Naive thymus-derived CD8-positive, alpha-beta T cell (primary cell): Measurements from ENCODE around the gene LRRC56. TPM values are rescaled to one million over a fixed set of nuclear protein-coding genes. Genes with fewer than 3 reads are reported as not detected.
A peak's percentile ranks its signal among the peaks of the same experiment; 100 is the strongest.

Source experiments
- ATAC-seq, 2 donors: fragments of 150-1000 bp; cut with Tn5 transposase in 1 of 2; sonication (Bioruptor Pico), chemical (Tn5 transposase) in 1 of 2; 1 replicate in 1 of 2; 2 replicates in 1 of 2; pipeline ENCODE4 v1.10.0; 2021; ENCODE audit warnings: mild to moderate bottlenecking in 2 of 2, moderate library complexity in 2 of 2
- POLR2A ChIA-PET: fragments of 350-600 bp; sonication (Branson Sonifier 250); formaldehyde crosslinking; loops from one replicate; lab custom pipeline; 2021; ENCODE audit warnings: antibody characterized with exemption; lab: Charles Lee
- DNase-seq, 10 donors: peaks; one replicate each; pipeline versions ENCODE4 v3.0.0 to v3.0.0-alpha.2; 2020 to 2022
- H3K27ac Mint-ChIP-seq, 10 donors: one replicate each; pipeline ENCODE4 v1.8.0; 2020 to 2022; ENCODE audit warnings: mild to moderate bottlenecking in 10 of 10, mixed read lengths in 10 of 10, moderate library complexity in 4 of 10, inconsistent platforms in 1 of 10
- H3K27me3 Mint-ChIP-seq, 5 donors: one replicate each; pipeline ENCODE4 v1.8.0; 2021 to 2022; ENCODE audit warnings: mixed read lengths in 5 of 5
- H3K36me3 Mint-ChIP-seq, 3 donors: one replicate each; pipeline ENCODE4 v1.8.0; 2020 to 2022; ENCODE audit warnings: mixed read lengths in 3 of 3, mild to moderate bottlenecking in 2 of 3, inconsistent platforms in 1 of 3
- H3K4me1 Mint-ChIP-seq, 4 donors: one replicate each; pipeline ENCODE4 v1.8.0; 2021 to 2022; ENCODE audit warnings: mixed read lengths in 4 of 4
- H3K4me3 Mint-ChIP-seq, 10 donors: one replicate each; pipeline ENCODE4 v1.8.0; 2020 to 2022; ENCODE audit warnings: mild to moderate bottlenecking in 10 of 10, mixed read lengths in 10 of 10, moderate library complexity in 6 of 10, inconsistent platforms in 1 of 10
- H3K9me3 Mint-ChIP-seq, 9 donors: one replicate each; pipeline ENCODE4 v1.8.0; 2020 to 2022; ENCODE audit warnings: mixed read lengths in 9 of 9, mild to moderate bottlenecking in 3 of 9, inconsistent platforms in 1 of 9, moderate library complexity in 1 of 9
- polyA plus RNA-seq, 3 donors: library from polyadenylated mRNA; unstranded; fragments of 300-500 nt; fragmentation: Illumina TruSeq; gene quantifications; one replicate each; pipeline ENCODE4 v1.2.3, GENCODE V29; 2021
- total RNA-seq, 8 experiments: library from RNA in 2 of 8; stranded (reverse) in 2 of 8; gene quantifications; one replicate each; pipeline ENCODE4 v1.2.3 and lab custom pipeline; 2021 to 2026

Gene LRRC56
- total RNA-seq (1 to 10 TPM; 4.4 to 5.2 TPM), polyA plus RNA-seq (1 to 10 TPM in 1 of 3 donors, under 1 TPM in 2; 0.32 to 1.1 (median 0.44) TPM), total RNA-seq (lab: John Stamatoyannopoulos, UW) (2.6 to 15.2 (median 11.4) reads per million in 6 experiments)

- DNase-seq = peak; percentile 88 to 97 (median 93)
- peaks cover 2 to 25% (median 18%) of the 10 kb centered on the region in 4 donors for H3K4me1 Mint-ChIP-seq
- no peaks in the 10 kb centered on the region for H3K27me3 Mint-ChIP-seq
- peak within 1 kb of the TSS; percentile 85 to 97 (median 96) for H3K4me3 Mint-ChIP-seq
- peak; percentile 46 to 52 for ATAC-seq
- H3K36me3 Mint-ChIP-seq = peaks cover 0 to 6% (median 0%) of the 10 kb centered on the region in 3 donors
- POLR2A ChIA-PET = interaction anchor here (0.6 to 5.5 kb wide), 23 partner anchors 14 to 330 kb away, joined by 3 to 42 read pairs (median 4); partner anchors contain the start of genes BET1L, DEAF1, LMNTD2 and PGGHG
- no peaks in the 10 kb centered on the region for H3K9me3 Mint-ChIP-seq
- H3K27ac Mint-ChIP-seq = peak within 1 kb of the TSS; percentile 89 to 99 (median 98)
These were observed at the start of gene LRRC56 for GRCh38 chr11:536841-537621. Gene LRRC56 (plus strand): TSS chr11:537527. CDS start chr11:540685, 3,158 bp downstream.

GRCh38 chr11:487571-488021, 49.7 kb upstream of the LRRC56 start:
- Mint-ChIP-seq H3K27ac (no peak overlapping the region), H3K27me3 (no peaks in the 10 kb centered on the region), H3K4me3 (no peak overlapping the region), H3K36me3 (peaks cover 0 to 8% (median 2%) of the 10 kb centered on the region in 3 donors), H3K9me3 (peaks cover 0 to 2% (median 0%) of the 10 kb centered on the region in 9 donors), H3K4me1 (no peaks in the 10 kb centered on the region)
- POLR2A ChIA-PET = no interaction called here
- DNase-seq (no peak), ATAC-seq (no peak)

- Mint-ChIP-seq H3K27me3 (no peaks in the 10 kb centered on the region), H3K36me3 (peaks cover 0 to 10% (median 2%) of the 10 kb centered on the region in 3 donors), H3K4me3 (no peak overlapping the region), H3K9me3 (peaks cover 0 to 2% (median 0%) of the 10 kb centered on the region in 9 donors), H3K4me1 (no peaks in the 10 kb centered on the region), H3K27ac (no peak overlapping the region)
- POLR2A ChIA-PET = no interaction called here
- ATAC-seq (no peak), DNase-seq (no peak)
These were observed 49.3 kb upstream of the LRRC56 start for GRCh38 chr11:488062-488461.

GRCh38 chr11:488579-488978, 48.7 kb upstream of the LRRC56 start:
- Mint-ChIP-seq H3K36me3 (peaks cover 0 to 12% (median 2%) of the 10 kb centered on the region in 3 donors), H3K27me3 (no peaks in the 10 kb centered on the region), H3K9me3 (no peaks in the 10 kb centered on the region), H3K4me1 (no peaks in the 10 kb centered on the region), H3K27ac (peak overlapping the region in 1 of 10 donors; percentile 57), H3K4me3 (no peak overlapping the region)
- DNase-seq = no peak
- POLR2A ChIA-PET = no interaction called here
- no peak for ATAC-seq

- Mint-ChIP-seq H3K27me3 (no peaks in the 10 kb centered on the region), H3K4me3 (no peak overlapping the region), H3K4me1 (no peaks in the 10 kb centered on the region), H3K36me3 (peaks cover 0 to 12% (median 2%) of the 10 kb centered on the region in 3 donors), H3K9me3 (no peaks in the 10 kb centered on the region), H3K27ac (peak overlapping the region in 1 of 10 donors; percentile 57)
- POLR2A ChIA-PET = no interaction called here
- DNase-seq (no peak), ATAC-seq (no peak)
These were observed 48.3 kb upstream of the LRRC56 start for GRCh38 chr11:488992-489391.

GRCh38 chr11:489610-490185, 47.6 kb upstream of the LRRC56 start:
- no peaks in the 10 kb centered on the region for H3K4me1 Mint-ChIP-seq
- H3K36me3 Mint-ChIP-seq = peaks cover 0 to 15% (median 2%) of the 10 kb centered on the region in 3 donors
- no peak overlapping the region for H3K4me3 Mint-ChIP-seq
- POLR2A ChIA-PET = no interaction called here
- ATAC-seq = no peak
- DNase-seq = no peak
- H3K27me3 Mint-ChIP-seq = no peaks in the 10 kb centered on the region
- H3K27ac Mint-ChIP-seq = no peak overlapping the region
- H3K9me3 Mint-ChIP-seq = no peaks in the 10 kb centered on the region

- POLR2A ChIA-PET = no interaction called here
- Mint-ChIP-seq H3K27ac (no peak overlapping the region), H3K4me3 (no peak overlapping the region), H3K4me1 (peaks cover 0 to 2% (median 0%) of the 10 kb centered on the region in 4 donors), H3K36me3 (peaks cover 0 to 19% (median 2%) of the 10 kb centered on the region in 3 donors), H3K9me3 (no peaks in the 10 kb centered on the region), H3K27me3 (no peaks in the 10 kb centered on the region)
- DNase-seq (no peak), ATAC-seq (no peak)
These were observed 47.0 kb upstream of the LRRC56 start for GRCh38 chr11:490186-490929.

GRCh38 chr11:490930-491260, 46.4 kb upstream of the LRRC56 start:
- Mint-ChIP-seq H3K36me3 (peaks cover 0 to 25% (median 2%) of the 10 kb centered on the region in 3 donors), H3K4me3 (no peak overlapping the region), H3K27me3 (no peaks in the 10 kb centered on the region), H3K9me3 (no peaks in the 10 kb centered on the region), H3K27ac (no peak overlapping the region), H3K4me1 (peaks cover 0 to 3% (median 0%) of the 10 kb centered on the region in 4 donors)
- ATAC-seq (no peak), DNase-seq (no peak)
- POLR2A ChIA-PET = no interaction called here

GRCh38 chr11:491358-491757, 46.0 kb upstream of the LRRC56 start:
- H3K27ac Mint-ChIP-seq = no peak overlapping the region
- no peaks in the 10 kb centered on the region for H3K27me3 Mint-ChIP-seq
- peaks cover 0 to 4% (median 0%) of the 10 kb centered on the region in 4 donors for H3K4me1 Mint-ChIP-seq
- DNase-seq (no peak), ATAC-seq (no peak)
- peaks cover 0 to 26% (median 2%) of the 10 kb centered on the region in 3 donors for H3K36me3 Mint-ChIP-seq
- H3K4me3 Mint-ChIP-seq = no peak overlapping the region
- H3K9me3 Mint-ChIP-seq = no peaks in the 10 kb centered on the region
- POLR2A ChIA-PET = no interaction called here

GRCh38 chr11:492427-493226, 44.7 kb upstream of the LRRC56 start:
- peaks cover 0 to 8% (median 4%) of the 10 kb centered on the region in 4 donors for H3K4me1 Mint-ChIP-seq
- POLR2A ChIA-PET = interaction anchor here (0.8 to 1.1 kb wide), 2 partner anchors 14 to 64 kb away, joined by 3 to 4 read pairs; no protein-coding TSS in a partner anchor
- peaks cover 0 to 37% (median 8%) of the 10 kb centered on the region in 3 donors for H3K36me3 Mint-ChIP-seq
- H3K9me3 Mint-ChIP-seq = no peaks in the 10 kb centered on the region
- no peaks in the 10 kb centered on the region for H3K27me3 Mint-ChIP-seq
- peak in 1 of 2 donors; percentile 18 for ATAC-seq
- peak overlapping the region in 2 of 10 donors; percentile 53 to 84 for H3K27ac Mint-ChIP-seq
- H3K4me3 Mint-ChIP-seq = no peak overlapping the region
- DNase-seq = no peak

- Mint-ChIP-seq H3K4me1 (peaks cover 0 to 9% (median 4%) of the 10 kb centered on the region in 4 donors), H3K4me3 (no peak overlapping the region), H3K27me3 (no peaks in the 10 kb centered on the region), H3K9me3 (no peaks in the 10 kb centered on the region), H3K27ac (peak overlapping the region in 4 of 10 donors; percentile 48 to 76 (median 64)), H3K36me3 (peaks cover 0 to 50% (median 10%) of the 10 kb centered on the region in 3 donors)
- ATAC-seq (no peak), DNase-seq (no peak)
- POLR2A ChIA-PET = interaction anchor here (0.7 to 0.9 kb wide), 4 partner anchors 8 to 55 kb away, joined by 3 to 4 read pairs (median 3); no protein-coding TSS in a partner anchor
These were observed 42.4 kb upstream of the LRRC56 start for GRCh38 chr11:494761-495536.
